NCI-H1417 (cell line): ENCODE measurements around the gene SLC38A4.
"Not testable (repeated sequence)": the region's sequence is repeated elsewhere in the genome, so short reads cannot be mapped to it uniquely, and the experiment has no call there.

Experiments used
- DNase-seq, 3 experiments: peaks; one replicate each; lab custom pipeline; 2025; lab: John Stamatoyannopoulos, UW

The SLC38A4 gene

DNA sequence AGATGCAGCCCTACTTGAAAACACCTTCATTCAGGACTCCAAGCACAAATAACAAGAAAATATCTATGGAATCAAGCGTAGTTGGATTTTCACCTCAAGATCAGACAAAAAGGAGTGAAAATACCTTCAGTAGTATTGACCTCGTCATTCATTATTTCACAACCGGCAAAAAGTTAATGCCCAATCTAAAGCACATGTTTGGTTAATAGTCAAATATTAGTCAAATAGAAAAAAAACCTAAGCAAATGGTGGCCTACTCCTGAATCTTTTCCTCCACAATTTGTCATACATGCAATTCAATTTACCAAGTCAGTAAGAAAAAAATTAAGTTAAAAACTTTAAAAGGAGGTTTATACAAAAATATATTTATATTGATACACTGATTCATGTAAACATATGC, 50.0 kb downstream of the SLC38A4 start:
- no peak for DNase-seq

DNA sequence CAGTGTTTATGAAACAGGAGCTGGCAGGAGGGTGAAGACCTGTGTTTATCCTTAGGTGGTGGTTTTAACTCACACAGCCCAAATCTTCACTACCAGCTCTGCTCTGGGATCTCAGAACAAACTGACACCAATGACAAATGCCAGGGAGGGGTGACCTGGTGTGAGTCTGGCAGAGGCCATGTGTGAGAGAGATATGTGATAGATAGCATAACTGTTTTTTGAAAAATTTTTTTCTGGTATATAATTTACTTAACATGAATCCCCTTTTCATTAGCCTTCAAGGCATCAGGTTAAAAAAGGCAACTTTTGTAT, 51.5 kb downstream of the SLC38A4 start:
- peak in 2 of 3 experiments; percentile 19 to 65 for DNase-seq

DNA sequence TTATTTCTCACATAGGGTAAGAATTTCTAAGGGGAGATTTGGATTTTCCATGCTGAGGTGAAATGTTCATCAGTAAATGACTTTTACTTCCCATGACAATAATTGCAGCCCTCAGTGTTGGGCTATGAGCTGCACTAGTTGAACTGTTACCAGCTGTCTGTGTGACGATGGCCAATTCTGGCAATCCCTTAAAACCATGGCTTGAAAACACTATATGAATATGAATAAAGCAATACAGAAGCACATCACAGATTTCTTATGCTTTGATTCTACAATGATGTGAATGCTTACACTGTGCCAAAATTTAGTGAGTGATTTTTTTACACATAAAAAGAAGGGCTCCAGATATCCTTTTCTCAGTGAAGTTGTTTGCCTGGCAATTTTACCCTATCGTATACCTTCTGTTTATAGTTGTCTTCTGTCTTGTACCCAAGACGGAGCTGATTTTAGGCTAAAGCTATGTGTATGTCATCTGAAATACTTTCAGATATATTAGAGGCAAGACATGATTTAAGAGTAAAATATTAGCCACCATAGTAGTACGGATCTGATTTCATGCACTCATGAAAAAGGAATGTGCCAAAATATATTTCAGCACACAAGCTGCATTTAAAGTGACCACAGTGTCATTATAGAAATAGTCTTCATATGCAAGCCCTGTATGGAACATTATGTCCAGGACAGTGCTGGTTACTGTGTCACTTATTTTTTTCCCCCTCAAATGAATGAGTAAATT, 52.0 kb downstream of the SLC38A4 start:
- peak in 1 of 3 experiments; percentile 40 for DNase-seq

DNA sequence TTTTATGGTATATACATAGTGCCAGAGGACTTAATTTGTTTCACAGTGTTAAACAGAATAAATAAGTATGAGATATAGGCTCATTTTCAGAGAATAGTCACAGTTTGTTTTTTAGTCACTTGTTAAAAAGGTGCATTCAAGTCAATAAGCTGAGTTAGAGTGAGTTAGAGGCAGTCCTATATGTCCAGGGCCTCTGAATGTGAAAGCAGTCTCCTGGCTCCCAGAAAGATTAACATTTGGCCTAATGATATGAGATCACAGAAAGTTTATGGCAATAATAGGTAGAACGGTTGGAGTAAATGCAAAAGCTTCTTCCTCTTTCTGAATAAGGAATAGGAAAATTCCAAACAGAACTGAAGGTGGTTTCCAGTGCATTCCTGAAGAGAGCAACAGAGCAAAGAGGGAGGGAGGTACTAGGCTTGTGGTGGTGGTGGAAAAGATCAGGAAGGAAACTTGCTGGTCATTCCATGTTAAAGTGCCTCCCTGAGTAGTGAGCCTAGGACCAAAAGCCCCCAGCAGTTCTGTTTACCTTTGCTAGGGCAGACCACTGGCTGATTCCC, 54.4 kb downstream of the SLC38A4 start:
- peak in 1 of 3 experiments; percentile 19 for DNase-seq

DNA sequence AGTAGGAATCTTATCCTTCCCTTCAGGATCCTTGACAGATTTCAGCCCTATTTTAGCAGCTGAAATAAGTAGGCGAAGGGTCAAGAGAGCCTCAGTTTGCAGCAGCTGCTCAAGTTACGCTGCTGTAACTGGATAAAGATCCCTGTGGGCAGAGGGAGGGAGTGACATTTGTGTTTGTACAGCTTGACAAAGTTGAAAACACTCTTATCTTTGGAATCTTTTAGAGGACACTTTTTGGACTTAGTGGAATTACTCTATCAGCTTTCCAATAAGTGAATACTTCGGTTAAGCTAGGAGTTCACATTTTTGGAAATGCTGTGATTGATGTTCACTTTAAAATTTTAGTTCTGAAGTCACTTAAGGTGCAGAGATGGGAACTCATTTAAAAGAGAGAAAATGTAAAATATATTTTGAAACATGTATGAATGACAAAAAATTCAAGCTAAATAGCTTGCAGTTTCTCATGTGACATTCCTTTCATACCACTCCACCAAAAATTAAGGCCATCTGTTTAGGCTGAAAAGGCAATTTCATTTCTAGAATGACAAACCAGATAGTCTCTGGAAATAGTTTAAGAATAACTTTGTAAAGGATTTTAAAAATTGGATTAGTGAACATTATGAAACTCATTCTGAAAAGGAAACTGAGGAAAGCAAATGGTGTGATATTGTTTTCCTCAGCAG, 55.2 kb downstream of the SLC38A4 start:
- DNase-seq, result peak in 1 of 3 experiments; percentile 51

DNA sequence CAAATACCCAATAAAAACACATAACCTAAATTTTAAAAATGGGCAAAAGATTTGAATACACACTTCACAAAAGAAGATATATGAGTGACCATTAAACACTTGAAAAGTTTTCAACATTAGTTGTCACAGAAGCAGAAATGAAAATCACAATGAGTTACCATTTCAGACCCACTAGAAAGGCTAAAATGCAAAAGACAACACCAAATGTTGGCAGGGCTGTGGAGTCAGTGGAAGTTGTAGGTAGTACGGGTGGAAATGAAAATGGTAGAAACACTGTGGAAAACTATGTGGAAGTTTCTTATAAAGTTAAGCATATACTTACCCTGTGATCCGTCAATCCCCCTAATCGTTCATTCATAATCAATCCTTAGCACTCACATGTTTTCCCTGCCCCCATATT, 61.8 kb downstream of the SLC38A4 start:
- DNase-seq, result no peak

DNA sequence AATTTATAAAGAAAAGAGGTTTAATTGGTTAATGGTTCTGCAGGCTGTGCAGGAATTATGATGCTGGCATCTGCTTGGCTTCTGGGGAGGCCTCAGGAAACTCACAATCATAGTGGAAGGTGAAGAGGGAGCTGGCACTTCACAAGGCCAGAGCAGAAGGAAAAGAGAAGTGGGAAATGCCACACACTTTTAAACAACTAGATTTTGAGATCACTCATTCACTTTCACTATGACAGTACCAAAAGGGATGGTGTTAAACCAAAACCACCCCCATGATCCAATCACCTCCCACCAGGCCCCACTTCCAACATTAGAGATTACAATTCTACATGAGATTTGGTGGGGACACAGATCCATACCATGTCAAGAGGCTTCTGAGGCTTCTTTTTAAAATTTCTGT, 62.6 kb downstream of the SLC38A4 start:
- no peak for DNase-seq

DNA sequence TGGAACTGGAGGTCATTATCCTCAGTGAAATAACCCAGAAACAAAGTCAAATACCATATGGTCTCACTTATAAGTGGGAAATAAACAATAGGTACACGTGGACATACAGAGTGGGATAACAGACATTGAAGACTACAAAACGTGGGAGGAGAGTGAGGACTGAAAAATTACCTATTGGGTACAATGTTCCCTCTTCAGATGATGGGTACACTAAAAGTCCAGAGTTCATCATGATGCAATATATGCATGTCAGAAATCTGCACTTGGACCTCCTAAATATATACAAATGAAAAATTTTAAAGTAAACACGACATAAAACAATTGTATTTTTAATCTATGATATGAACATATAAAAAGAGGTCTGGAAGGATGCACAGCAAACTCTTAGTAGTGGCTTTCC, 71.2 kb downstream of the SLC38A4 start:
- DNase-seq, result no peak

DNA sequence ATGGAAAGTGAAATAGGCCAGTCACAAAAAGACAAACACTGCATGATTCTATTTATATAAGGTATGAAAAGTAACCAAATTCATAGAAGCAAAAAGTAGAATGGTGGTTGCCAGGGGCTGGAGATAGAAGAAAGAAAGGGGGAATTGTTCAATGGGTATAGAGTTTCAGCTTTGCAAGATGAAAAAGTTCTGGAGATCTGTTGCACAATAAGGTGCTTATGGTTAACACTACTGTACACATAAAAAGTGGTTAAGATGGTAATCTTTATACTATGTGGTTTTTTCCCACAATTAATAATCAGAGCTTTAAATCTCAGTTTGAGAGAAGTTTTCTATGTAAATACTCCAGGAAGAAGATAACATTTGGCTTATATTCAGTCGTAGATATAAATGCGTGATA, 73.4 kb downstream of the SLC38A4 start:
- no peak for DNase-seq

DNA sequence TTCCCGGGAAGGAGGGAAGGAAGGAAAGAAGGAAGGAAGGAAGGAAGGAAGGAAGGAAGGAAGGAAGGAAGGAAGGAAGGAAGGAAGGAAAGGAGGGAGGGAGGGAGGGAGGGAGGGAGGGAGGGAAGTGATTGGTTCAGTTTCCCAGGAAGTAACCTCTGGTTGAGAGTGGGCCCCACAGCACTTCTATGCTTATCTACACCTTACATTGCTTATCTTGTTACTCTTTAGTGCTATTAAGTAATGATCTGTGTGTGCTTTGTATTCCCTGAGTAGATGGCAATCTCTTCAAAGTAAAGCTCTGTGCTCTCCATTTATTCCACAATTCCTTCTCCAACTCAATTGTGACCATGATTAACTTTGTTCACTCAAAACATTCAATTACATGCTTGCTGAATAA, 74.6 kb downstream of the SLC38A4 start:
- DNase-seq, result no peak

DNA sequence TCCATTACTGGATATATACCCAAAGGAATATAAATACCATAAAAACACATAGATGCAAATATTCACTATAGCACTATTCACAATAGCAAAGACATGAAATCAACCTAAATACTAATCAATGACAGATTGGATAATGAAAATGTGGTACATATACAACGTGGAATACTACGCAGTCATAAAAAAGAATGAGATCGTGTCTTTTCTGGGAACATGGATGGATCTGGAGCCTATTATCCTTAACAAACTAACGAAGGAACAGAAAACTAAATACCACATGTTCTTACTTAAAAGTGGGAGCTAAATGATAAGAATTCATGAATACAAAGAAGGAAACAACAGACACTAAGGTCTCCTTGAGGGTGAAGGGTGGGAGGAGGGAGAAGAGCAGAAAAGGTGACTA, 76.5 kb downstream of the SLC38A4 start:
- DNase-seq, result no peak

DNA sequence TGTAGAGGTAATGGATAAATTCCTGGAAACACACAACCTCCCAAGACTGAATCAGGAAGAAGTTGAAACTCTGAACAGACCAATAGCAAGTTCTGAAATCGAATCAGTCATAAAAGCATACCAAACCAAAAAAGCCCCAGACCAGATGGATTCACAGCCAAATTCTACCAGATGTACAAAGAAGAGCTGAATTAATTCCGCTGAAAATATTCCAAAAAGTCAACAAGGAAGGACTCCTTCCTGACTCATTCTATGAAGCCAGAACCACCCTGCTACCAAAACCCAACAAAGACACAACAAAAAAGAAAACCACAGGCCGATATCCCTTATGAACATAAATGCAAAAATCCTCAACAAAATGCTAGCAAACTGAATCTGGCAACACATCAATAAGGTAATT, 81.5 kb downstream of the SLC38A4 start:
- DNase-seq, result no peak

DNA sequence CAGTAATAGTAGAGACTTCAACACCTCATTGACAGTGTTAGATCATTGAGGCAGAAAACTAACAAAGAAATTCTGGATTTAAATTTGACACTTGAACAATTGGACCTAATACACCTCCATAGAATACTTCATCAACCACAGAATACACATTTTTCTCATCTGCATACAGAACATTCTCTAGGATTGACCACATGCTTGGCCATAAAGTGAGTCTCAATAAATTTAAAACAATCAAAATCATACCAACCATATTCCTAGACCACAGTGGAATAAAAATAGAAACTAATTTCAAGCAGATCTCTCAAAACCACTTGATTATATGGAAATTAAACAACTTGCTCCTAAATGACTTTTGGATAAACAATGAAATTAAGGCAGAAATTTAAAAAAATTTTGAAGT, 82.3 kb downstream of the SLC38A4 start:
- no peak for DNase-seq

DNA sequence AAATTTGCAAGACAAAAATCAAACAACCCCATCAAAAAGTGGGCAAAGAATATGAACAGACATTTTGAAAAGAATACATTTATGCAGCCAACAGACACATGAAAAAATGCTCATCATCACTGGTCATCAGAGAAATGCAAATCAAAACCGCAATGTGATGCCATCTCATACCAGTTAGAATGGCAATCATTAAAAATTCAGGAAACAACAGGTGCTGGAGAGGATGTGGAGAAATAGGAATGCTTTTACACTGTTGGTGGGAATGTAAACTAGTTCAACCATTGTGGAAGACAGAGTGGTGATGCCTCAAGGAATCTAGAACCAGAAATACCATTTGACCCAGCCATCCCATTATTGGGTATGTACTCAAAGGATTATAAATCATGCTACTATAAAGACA, 83.5 kb downstream of the SLC38A4 start:
- not testable (repeated sequence) for DNase-seq

DNA sequence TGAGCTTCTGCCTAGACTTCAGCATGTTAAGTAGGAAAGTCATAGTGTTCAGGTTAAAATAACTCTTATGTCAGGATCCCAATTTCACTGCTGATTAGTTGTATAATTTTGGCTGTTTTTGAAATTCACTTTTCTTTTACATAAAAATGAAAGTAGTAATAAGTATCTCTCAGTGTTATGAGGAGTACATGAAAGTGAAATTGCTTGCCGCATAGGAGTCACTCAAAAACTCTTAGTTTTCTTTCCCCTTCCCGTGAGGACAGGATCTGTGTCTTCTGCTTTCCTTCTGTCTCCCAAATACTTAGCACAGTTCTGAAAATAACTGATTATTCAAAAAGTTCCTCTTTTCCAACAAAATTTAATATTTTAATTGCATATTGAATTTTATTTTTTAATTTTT, 100.5 kb downstream of the SLC38A4 start:
- DNase-seq, result no peak

DNA sequence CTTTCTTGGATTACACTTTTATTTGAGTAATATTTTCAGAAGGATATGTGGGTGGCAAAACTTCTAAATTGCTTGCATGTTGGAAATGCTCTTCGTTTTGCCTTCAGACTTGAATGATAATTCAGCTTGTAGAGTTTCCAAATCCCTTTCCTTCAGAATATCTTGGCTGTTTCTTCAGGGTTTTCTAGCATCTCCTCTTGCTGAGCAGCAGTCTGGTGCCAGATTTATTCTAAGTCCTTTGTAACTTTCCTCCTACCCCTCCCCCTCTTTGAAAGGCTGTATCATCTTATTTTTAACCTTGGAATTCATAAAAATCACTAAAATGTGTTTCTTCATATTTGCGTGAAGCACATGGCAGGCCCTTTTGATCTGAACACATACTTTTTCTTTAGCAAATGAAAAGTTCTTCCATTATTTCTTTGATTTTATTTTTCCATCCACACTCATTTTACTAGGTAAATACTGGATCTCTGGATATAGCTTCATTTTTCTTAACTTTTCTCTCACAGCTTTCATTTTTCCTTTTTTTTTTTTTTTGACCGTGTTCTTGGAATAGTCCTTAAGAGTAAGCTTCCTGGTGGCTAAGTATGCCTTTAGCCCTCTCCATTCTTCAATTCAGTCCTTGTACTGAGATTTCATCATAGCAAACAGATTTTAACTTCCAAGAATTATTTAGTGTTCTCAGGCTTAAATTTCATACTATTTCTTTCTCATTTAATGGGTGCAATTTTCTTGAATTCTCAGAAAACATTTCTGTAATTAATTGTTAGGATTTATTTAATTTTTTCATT, 102.0 kb downstream of the SLC38A4 start:
- no peak for DNase-seq

DNA sequence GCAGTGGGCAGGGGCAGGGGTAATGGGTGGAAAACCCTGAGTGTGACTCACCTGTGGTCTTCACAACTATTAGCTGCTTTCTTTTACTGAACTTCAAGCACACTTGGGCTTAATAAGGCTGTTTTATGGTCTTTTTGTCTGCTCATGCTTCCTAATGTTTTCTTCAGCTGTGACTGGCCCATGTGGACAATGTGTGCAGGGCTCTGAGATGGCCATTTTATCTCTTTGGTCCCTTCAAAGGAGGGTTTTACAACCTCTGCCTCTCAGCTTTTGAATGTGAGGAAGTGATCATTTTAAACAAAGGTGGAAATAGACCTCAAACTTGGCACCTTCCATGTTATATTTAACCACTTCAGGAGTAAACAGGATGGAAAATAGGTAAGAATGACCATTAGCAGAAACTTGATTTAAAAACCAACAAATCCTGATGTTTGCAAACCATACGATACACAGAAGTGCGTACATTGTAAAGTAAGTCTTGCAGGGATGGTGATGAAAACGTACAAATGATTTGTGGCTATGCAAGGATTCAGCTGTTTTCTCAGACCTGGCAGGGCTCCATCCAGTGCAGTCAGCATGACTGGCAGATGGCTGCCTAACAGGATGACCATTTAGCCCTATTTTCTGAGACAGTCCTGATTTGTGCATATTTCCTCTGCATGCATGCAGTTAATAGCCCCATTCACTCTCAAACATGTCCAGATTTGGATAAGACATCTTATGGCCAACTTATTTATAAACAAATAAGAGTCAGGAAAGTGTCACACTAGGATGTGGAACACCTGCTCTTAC, 103.2 kb downstream of the SLC38A4 start:
- peak in 1 of 3 experiments; percentile 44 for DNase-seq

DNA sequence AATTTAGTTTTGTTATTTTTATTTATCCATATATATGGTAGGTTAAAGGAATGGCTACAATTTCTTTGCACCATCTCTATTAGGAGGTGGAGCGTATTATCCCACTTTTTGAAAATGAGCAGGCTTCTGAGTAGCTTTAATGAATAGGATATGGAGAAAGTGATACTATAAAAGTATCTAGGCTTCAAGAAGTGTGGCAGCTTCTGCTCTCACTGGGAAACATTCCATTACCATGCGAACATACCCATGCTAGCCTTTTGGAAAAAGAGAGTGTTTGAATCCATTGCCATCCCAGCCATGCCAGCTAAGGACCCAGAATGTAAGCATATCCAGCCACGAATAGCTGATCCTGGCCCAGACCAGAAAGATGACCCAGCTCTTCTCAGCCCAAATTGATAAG, 107.3 kb downstream of the SLC38A4 start:
- DNase-seq, result no peak

DNA sequence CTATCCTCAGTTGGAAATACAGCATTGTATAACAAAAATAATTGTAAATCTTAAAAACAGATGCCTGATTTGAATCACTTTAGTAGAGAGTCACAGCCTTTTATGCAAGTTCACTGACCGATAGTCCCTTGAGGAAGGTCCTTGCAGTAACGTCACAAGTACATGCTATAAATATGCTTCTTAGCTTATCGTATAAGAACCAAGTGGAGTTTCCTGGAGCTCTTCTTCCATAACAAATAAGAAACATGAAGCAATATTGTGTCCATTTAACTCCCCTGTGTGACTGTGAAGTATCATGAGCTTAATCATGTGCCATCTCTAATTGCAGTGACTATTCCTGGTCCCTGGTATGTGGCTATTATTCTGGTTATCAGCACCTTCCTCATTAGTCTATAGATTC, 107.9 kb downstream of the SLC38A4 start:
- DNase-seq, result no peak

DNA sequence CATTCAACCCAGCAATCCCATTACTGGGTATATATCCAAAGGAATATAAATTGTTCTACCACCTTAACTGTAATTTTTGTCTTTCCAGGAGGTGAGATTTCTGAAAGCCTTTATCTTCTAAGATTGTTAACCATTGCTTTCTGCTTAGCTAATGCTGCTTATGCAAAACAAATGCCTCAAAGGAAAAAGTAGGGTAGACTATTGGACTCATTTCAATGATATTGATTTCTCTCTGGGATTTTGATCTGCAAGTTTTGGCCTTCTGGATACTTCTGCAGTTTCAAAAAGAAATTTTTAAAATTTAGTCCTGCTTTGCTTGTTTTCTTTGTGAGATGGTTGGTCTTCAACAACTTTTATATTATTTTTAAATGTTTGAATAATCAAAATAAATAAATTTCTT, 108.6 kb downstream of the SLC38A4 start:
- no peak for DNase-seq
